HL-60/S4 (cell line): ENCODE data around the gene KIRREL3.

ENCODE experiments used
- in situ Hi-C: fragments of 300-500 bp; cut with MboI; formaldehyde crosslinking; loops from 2 replicates; pipeline ENCODE4 v1.14.3; 2022; ENCODE audit warnings: low sequenced_read_pairs

Gene KIRREL3

DNA sequence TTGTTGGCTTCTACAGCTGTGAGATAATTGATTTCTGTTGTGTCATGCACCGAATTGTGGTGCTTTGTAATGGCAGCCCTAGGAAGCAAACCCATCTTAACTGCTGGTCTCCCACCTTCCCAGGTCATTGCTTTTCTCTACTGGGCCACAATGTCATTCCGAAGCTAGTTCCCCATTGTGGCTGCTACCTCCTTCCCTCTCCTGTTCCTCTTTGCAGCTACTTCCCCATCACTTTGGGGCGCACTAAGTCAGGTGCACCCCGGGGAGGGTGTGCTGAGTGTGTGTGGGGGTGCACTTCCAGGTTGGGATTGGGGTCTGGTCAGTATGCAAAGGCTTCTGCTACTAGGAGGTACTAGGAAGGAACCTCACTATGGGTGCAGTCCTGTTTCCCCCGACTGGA lies 535.8 kb downstream of the KIRREL3 start:
- in situ Hi-C loops = no loop called here

DNA sequence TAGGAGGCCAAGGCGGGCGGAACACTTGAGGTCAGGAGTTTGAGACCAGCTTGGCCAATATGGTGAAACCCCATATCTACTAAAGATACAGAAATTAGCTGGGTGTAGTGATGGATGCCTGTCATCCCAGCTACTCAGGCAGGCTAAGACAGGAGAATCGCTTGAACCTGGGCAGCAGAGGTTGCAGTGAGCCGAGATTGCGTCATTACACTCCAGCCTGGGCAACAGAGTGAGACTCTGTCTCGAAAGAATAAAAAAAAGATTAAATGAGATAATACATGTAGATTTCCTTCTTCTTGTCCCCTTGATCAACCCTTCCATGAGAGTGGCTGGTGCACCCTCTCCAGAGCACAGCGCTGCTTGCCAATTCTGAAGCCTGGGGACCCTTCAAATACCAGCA lies 538.1 kb downstream of the KIRREL3 start:
- in situ Hi-C loops = no loop called here

DNA sequence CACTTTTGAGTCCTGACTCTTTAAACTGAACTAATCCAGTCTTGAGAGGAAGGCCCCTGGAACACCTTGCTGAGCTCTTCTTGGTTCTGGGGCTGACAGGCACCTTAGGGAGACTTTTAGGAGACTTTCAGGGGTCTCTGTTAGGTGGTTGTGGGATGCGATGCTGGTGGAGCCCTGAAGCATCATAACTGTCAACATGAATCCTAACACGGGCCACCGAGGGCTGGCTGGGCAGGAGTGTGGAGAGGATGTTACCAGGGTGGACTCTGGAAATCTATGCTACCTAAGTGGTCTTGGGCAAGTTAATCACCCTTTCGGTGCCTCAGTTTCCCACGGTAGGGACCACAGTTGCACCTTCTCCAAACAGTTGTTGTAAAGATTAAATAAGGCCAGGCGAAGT lies 538.6 kb downstream of the KIRREL3 start:
- in situ Hi-C loops = no loop called here

DNA sequence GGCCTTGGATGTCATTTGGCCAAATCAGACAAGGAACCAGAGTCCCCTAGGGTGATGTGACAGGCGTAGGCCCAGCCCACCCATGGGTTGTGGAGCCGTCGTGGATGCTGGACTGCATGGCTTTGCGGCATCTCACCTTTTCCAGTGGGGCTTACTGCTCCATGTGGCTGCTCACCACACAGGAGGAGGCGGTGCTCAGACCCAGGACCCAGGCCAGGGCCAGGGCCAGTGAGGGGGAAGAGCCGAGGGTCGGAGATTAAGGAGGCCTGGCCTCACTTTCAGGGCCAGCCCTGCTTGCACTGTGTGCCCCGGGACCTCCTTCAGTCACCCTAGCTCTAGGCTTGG lies 539.5 kb downstream of the KIRREL3 start:
- in situ Hi-C loops = no loop called here

DNA sequence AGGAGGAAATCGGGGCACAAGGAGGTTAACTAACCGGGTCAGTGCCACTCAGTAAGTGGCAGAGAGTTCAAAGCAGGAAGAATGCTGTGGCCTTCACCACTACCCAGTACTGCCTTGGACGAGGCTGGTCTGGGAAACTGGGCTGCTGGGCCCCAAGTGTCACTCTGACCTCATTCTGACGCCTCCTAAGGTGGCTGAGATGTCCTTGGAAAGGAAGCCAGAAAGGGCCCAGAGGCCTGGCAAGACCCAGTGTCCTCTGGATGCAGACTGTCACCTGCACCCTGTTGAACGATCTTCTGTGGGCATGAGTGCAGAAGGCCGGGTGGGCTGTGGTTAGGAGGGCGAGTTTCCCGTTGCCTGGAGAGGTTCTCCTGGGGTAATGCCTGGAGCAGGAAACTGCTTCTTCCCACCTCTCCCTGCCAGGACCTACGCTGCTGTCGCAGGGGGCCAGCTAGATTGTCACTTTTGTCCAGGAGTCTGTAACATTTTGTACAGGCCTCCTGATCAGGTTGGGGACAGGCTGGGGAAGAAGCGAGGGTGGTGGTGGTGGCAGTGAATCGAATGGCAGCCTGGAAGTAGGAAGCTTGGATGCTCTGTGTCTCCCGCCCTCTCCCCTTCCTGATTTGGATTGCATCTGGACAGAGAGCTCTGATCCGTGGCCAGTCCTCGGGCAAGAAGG lies 540.0 kb downstream of the KIRREL3 start:
- in situ Hi-C loops = no loop called here

DNA sequence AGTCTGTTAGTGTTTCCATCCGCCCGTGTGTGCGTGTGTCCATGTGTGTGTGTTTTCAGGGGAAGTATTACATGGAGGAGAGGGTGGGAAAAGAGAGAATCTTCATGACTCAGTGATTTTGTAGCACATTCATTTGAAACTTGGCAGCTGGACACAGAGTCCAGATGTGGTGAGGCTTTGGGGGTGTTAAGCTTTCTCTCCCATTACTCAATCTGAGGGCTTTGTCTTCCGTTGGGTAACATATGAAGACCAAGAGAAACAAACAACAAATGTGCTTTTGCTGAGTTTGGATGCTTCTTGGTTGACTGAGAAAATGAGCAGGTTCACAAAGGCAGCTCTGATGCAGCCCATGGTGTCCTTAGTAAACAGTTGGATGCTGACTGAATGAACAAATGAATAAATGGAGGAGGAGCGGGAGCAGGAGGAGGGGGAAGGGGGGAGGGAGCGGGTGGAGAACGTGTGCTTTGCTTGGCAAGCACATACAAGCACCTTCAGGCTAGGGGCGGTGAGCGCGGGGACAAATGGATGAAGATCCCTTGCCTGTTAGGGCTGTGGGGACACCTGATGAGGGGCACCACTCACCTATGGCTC lies 540.8 kb downstream of the KIRREL3 start:
- in situ Hi-C loops = no loop called here

DNA sequence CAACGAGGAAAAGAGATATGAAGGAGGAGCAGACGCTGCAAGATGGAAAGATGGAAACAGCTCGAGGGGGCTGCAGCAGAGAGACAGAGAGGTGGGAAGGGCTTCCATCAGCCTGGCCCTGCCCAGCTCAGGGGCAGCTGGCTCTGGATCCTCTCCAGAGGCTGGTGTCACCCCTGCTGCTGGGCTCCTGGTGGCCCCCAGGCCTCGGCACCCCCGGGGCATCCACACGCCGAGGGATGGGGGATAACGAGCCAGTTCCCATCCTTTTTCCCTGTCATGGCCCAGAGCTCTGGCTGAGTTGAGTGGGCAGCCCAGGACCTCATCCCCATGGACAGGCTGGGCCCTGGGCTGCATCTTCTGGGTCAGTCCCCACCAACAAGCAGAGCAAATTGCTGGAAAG lies 542.8 kb downstream of the KIRREL3 start:
- in situ Hi-C loops = no loop called here

DNA sequence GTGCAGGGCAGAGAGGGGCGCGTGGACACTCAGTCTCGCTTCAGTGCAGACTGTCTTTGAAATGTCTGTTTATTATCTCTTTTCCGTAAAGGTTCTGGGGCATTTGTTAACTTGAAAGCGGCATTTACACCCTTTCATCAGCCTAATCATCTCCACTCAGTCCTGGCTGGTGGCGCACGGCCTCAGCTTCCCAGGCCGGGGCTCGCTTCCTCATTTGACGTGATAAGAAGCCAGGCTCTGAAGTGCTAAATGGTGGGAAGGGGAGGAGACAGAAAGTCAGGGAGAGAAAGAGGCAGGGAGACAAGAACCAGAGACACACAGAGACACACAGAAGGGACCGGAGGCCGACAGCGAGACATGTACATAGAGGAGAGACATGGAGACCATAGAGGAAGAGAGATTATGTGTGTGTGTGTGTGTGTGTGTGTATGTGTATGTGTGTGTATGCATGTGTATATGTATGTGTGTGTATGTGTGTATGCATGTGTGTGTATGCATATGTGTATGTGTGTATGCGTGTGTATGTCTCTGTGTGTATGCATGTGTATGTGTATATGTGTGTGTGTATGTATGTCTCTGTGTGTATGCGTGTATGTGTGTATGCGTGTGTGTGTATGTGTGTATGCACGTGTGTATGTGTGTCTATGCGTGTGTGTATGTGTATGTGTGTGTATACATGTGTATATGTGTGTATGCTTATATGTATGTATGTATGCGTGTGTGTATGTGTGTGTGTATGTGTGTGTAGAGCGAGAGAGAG lies 543.6 kb downstream of the KIRREL3 start:
- in situ Hi-C loops = no loop called here

DNA sequence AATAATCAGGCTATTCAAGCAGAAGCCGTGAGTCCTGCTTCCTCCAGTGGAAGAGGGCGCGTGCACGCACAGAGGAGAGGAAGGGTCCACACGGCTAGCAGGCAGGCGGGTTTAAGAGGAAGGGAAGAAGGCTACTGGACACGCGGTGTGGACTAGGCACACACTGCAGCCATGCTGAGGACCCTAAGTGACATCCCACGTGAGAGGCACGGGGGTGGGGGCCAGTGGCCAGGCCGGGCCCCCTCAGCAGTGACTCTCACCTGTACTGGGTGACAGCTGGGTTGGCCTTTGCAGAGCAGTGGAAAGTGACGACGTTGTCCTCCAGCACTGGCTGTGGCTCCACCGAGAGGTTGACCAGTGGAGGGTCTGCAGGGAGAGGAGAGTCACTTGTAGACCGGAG lies 544.5 kb downstream of the KIRREL3 start:
- in situ Hi-C loops = no loop called here

DNA sequence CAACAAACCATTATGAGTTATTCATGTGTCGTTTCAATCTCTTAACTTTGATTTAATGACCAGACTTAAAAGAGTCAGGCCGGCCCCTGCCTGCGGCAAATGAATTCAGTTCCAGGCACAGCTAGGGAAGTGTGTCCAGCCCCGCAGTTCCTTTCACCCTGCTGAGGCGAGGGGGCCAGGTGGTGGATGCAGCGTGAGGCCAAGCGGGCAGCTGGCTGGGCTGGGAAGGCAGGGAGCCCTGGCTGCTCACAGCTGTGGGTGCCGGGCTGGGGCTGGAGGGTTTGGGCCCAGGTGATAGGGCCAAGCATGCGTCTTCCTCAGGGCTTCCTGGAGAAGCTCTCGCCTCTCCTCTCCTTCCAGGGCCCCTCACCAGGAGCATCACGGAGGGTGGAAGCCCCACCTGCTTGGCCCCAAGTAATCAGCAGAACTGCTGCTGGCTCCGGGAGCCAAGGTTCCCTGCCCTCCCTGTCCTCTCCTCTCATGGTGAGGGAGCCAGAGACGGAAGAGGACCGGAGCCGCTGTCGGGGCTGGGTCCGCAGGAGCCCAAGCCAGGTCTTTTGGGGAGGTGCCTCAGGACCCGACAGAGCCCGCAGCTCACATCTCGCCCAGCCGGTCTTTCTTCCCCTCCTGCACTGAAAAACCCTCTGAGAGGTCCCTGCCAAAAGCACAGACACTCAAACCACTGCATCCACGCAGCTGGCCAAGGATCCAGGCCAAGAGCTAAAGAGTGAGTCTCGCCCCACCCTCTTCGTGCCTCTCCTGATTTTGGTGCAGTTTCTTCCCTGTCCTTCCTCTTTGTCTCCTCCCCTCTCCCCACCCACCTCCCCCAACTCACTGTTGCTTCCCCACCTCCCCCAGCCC lies 548.1 kb downstream of the KIRREL3 start:
- in situ Hi-C loops = no loop called here

DNA sequence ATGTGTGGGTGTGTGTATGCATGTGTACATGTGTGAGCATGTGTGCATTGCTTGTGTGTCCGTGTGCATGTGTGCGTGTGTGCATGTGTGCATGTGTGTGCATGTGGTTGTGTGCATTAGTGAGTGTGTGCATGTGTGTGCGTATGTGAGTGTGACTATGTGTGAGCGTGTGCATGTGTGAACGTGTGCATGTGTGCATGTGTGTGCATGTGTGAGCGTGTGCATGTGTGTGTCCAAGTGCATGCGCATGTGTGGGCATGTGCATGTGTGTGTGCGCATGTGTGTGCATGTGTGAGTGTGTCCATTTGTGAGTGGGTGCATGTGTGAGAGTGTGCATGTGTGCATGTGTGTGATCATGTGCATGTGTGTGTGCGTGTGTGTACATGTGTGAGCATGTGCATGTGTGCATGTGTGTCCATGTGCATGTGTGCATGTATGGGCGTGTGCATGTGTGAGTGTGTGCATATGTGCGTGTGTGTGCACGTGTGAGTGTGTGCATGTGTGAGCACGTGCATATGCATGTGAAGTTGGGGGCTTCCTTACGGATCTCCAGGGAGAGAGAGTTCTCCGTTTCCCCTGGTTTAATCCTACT lies 549.3 kb downstream of the KIRREL3 start:
- in situ Hi-C loops = no loop called here

DNA sequence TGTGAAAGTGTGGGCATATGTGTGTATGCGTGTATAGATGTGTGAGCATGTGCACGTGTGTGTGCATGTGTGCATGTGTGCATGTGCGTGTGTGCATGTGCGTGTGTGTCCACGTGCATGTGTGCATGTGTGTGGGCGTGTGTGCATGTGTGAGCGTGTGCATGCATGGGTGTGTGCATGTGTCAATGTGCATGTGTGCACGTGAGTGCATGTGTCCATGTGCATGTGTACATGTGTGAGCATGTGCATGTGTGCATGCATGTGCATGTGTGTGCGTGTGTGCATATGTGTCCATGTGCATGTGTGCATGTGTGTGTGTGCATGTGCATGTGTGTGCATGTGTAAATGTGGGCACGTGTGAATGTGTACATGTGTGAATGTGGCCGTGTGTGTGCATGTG lies 549.8 kb downstream of the KIRREL3 start:
- in situ Hi-C loops = no loop called here

DNA sequence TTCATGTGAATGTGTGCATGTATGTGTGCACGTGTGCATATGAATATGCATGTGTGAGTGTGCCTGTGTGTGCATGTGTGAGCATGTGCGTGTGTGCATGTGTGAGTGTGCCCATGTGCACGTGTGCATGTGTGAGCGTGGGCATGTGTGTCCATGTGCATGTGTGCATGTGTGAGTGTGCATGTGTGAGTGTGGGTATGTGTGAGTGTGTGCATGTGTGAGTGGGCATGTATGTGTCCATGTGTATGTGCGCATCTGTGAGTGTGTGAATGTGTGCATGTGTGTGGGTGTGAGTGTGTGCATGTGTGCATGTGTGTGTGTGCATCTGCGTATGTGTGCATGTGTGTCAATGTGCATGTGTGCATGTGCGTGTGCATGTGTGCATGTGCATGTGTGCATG lies 550.4 kb downstream of the KIRREL3 start:
- in situ Hi-C loops = no loop called here

DNA sequence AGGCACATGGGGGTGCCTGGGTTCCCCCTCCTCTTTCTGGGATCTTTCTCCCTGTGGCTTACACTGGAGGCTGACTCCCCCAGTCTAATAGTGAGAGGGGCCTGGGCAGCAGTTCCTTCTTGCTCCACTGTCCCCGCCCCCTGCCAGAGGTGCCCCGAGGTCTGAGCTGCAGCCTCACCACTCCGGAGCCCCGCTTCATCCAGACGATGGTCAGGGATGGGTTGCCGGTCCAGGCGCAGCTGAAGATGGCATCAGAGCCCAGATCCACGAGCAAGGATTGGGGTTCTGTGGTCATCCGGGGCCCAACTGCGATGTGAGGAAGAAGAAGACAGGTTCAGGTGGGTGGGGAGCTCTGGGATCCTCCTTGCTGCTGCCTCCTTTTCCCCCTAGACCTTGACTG lies 554.0 kb downstream of the KIRREL3 start:
- in situ Hi-C loops = loop anchor here (25.0 kb wide), 2 partner anchors 541 to 891 kb away; no protein-coding TSS in a partner anchor

DNA sequence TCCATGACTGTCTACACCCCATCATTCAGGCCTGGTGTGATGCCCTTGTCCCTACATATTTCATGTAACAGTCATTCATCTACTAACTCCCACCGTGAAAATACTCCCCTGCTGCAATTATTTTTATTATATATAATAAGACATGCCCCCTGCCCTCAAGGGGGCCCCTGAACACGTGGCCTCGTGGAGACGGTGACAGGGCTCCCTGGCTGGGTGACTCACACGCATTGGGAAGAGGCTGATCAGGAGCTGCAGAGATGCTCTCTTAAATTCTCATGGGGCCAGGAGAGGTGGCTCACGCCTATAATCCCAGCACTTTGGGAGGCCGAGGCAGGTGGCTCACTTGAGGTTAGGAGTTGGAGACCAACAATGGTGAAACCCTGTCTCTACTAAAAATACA lies 556.5 kb downstream of the KIRREL3 start:
- in situ Hi-C loops = loop anchor here (25.0 kb wide), 2 partner anchors 543 to 893 kb away; no protein-coding TSS in a partner anchor

DNA sequence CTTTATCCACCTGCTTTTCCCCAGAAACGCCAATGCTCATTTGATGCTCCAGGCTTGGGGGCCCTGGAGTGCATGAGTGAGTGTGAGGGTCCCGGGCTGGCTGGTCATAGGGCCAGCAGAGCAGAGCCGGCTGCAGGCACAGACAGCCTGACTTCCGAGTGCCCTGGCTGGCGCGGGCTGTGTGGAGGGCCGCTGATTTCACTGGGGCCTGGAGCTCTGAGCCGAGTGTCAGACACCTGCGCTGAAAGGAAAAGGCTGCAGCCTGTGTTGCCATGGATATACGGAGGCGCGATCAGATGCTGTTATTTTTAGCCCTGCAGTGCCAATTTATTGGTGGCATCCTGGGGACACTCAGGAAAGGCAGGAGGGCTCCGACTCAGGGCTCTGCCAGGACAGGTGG lies 557.5 kb downstream of the KIRREL3 start:
- in situ Hi-C loops = loop anchor here (25.0 kb wide), 2 partner anchors 544 to 894 kb away; no protein-coding TSS in a partner anchor

DNA sequence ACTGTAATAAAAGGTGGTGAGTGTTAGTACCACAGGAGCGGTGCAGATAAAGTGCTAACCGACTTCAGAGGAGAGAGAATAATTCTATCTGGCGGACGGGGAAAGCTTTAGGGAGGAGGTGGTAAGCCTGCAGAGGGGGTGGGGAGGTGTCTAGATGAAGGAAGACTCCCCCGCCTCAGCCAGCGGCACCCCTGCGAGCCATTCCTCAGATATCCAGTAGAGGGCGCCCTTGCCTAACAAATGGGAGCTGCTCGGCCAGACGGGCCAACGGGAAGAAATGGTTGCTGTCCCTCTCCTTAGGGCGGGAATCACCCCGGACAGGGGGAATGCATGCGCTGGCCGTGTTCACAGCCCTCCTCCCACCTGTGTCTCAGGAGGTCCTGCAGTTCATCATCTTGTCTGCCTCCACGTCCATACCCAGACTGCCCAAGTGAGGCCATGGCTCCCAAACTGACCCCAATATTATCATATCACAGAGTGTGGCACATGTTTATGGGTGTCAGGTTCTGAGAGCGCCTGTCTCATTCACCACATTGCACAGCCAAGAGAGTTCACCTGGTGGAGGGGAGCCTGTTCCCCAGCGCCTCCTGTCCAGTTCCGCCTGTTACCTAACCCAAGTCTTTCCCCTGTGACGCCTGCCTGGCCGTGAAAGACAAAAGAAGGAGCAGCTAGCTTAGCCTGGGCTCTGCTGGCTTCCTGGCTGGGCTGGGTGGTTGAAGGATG lies 559.6 kb downstream of the KIRREL3 start:
- in situ Hi-C loops = loop anchor here (25.0 kb wide), 2 partner anchors 546 to 896 kb away; no protein-coding TSS in a partner anchor

DNA sequence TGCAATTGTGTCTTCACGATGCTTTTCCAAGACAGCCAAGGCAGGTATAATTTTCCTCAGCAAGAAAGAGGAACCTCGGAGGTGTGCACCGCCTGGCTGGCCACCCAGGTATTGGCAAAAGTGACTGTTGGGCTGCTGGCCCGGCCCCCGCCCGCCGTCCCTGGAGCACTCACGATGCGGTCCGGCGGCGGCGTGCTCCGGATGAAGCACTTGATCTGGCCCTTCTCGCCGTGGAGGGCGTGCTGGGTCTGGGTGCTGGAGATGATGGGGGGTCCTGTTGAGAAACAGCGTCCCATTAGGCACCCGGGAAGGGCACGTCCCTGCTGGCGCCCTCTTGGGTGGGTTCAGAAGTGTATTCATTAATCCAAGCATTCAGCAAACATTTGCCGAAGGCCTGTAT lies 560.3 kb downstream of the KIRREL3 start:
- in situ Hi-C loops = loop anchor here (25.0 kb wide), 2 partner anchors 547 to 897 kb away; no protein-coding TSS in a partner anchor

DNA sequence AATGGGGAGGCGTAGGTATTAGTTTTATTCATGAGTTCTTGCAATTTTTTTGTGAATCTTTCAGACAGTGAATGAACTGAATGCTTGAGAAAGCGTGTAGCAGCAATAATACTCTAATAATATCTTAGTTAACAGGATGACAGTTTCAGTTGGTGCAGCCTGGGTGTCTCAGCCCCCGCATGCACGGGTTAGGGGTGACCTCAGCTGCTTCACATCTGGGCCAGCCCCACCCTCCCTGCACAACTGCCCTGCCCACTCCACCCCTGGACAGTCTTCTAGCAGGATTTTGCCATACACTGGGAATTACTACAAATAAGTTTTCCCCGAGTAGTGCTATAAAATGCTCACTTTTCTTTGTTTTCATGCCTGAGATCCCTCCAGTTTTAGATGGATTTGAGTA lies 561.9 kb downstream of the KIRREL3 start:
- in situ Hi-C loops = loop anchor here (25.0 kb wide), 2 partner anchors 549 to 899 kb away; no protein-coding TSS in a partner anchor

DNA sequence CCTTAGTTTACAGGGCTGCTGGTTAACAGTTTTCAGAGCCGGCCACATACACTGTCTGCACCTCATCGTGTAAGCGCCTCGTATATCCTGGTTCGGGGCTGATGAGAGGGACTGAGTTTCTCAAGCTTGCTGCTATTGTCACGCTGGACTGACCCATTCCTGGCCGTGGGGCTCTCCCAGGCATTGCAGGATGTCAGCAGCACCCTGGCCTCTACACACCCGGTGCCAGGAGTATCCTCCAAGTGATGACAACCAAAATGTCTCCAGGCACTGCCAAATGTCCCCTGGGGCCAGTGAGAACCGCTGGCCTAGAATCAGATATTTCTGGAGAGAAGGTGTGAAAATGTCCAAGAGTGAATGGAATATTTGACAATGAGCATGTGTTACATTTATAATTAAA lies 562.3 kb downstream of the KIRREL3 start:
- in situ Hi-C loops = loop anchor here (25.0 kb wide), 2 partner anchors 549 to 899 kb away; no protein-coding TSS in a partner anchor
